Esophagus muscularis mucosa (tissue), 4 donors: ENCODE data around the gene ABCG2. TPM values are rescaled to one million over a fixed set of nuclear protein-coding genes. Genes with fewer than 3 reads are reported as not detected.
"Not testable (repeated sequence)": the region's sequence is repeated elsewhere in the genome, so short reads cannot be mapped to it uniquely, and the experiment has no call there.

Experiments used
- DNase-seq: peaks from one replicate; pipeline ENCODE4 v3.0.0-alpha.2; 2017; ENCODE audit errors: extremely low spot score
- H3K27ac ChIP-seq, 4 donors: fragments of 200-600 bp; sonication (generic); replicated peaks in 1 of 4; 1 replicate in 3 of 4; 2 replicates in 1 of 4; pipeline ENCODE4 v1.5.1; 2016 to 2019; ENCODE audit warnings: mild to moderate bottlenecking in 1 of 4
- H3K27me3 ChIP-seq, 4 donors: fragments of 200-600 bp; sonication (generic); one replicate each; pipeline versions ENCODE4 v1.5.1 to v1.6.0; 2016 to 2019
- H3K36me3 ChIP-seq, 4 donors: fragments of 200-600 bp; sonication (generic); one replicate each; pipeline ENCODE4 v1.5.1; 2016 to 2019
- H3K4me1 ChIP-seq, 4 donors: fragments of 200-600 bp; sonication (generic); one replicate each; pipeline ENCODE4 v1.5.1; 2016 to 2019
- H3K4me3 ChIP-seq, 4 donors: fragments of 200-600 bp; sonication (generic); 1 replicate in 2 of 4; 2 replicates in 2 of 4; pipeline ENCODE4 v1.5.1; 2016 to 2019; ENCODE audit warnings: mild to moderate bottlenecking in 4 of 4, moderate library complexity in 1 of 4
- H3K9me3 ChIP-seq, 4 donors: fragments of 200-600 bp; sonication (generic); 1 replicate in 3 of 4; 2 replicates in 1 of 4; pipeline ENCODE4 v1.5.1; 2016 to 2019
- EP300 ChIP-seq: sonication (generic); formaldehyde crosslinking; IDR thresholded peaks from one replicate; pipeline ENCODE4 v1.6.1; 2017; ENCODE audit warnings: antibody characterized with exemption
- POLR2A ChIP-seq: fragments of 450-650 bp; IDR thresholded peaks from one replicate; pipeline ENCODE4 v1.6.1; 2017; ENCODE audit warnings: antibody characterized with exemption, moderate library complexity, mild to moderate bottlenecking, low read depth
- POLR2AphosphoS5 ChIP-seq, 2 donors: sonication (generic); formaldehyde crosslinking; IDR thresholded peaks; one replicate each; pipeline ENCODE4 v1.6.1; 2017; ENCODE audit warnings: antibody characterized with exemption in 2 of 2
- WGBS: methylation state at CpG from one replicate; pipeline ENCODE4 v1.1.5; 2018; 5-methylcytosine and 5-hydroxymethylcytosine counted together
- intact Hi-C: fragments of 100-400 bp; cut with DNase I; formaldehyde crosslinking; loops from one replicate; pipeline ENCODE4 v1.15.1; 2023
- total RNA-seq, 4 donors: library from RNA; depleted of rRNA; stranded (reverse); fragments of >200 nt; gene quantifications; one replicate each; pipeline versions ENCODE4 v1.1.0 to v1.2.1, GENCODE V29; 2016
- TF ChIP-seq, protein P1 (sequence below), 3 experiments: fragments of 200-600 bp in 2 of 3; fragments of 450-650 bp in 1 of 3; sonication (generic) in 2 of 3; IDR thresholded peaks; one replicate each; pipeline ENCODE4 v1.5.1; 2017 to 2019; ENCODE audit warnings: antibody characterized with exemption in 3 of 3, mild to moderate bottlenecking in 2 of 3, moderate library complexity in 1 of 3

ABCG2 gene
- total RNA-seq, 4 donors from 2014 or later = 0.83 to 5.2 (median 2.7) TPM

DNA sequence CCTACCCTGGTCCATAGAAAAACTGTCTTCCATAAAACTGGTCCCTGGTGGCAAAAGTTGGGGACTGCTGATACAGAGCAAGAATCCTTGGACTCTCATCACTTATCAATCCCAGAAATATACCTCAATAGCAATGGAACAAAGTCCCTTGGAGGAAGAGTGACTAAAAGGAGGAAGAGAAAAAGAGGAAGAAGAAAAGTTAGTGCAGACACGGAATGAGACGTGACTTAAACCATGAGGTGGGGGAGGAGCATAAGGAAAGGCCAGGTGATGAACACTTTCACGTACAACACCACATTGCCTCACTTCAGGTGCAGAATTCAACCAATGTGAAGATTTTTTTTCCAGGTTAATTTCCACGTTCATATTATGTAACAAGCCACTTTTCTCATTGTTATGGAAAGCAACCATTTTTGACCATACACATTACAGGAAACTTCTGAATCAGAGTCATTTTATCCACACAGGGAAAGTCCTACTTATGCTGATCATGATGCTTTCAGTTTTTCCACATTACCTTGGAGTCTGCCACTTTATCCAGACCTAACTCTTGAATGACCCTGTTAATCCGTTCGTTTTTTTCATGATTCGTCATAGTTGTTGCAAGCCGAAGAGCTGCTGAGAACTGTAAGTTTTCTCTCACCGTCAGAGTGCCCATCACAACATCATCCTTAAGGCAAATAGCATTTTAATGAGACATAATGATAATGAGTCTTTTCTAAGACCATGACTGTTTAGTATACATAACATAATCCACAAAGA, 27.7 kb downstream of the ABCG2 start:
- H3K9me3 ChIP-seq = peaks cover 0 to 6% (median 0%) of the 10 kb centered on the region in 4 donors
- no peaks in the 10 kb centered on the region for H3K4me1 ChIP-seq
- TF ChIP-seq EP300 = no peak
- no peak for TF ChIP-seq POLR2A
- TF ChIP-seq, protein P1, sequence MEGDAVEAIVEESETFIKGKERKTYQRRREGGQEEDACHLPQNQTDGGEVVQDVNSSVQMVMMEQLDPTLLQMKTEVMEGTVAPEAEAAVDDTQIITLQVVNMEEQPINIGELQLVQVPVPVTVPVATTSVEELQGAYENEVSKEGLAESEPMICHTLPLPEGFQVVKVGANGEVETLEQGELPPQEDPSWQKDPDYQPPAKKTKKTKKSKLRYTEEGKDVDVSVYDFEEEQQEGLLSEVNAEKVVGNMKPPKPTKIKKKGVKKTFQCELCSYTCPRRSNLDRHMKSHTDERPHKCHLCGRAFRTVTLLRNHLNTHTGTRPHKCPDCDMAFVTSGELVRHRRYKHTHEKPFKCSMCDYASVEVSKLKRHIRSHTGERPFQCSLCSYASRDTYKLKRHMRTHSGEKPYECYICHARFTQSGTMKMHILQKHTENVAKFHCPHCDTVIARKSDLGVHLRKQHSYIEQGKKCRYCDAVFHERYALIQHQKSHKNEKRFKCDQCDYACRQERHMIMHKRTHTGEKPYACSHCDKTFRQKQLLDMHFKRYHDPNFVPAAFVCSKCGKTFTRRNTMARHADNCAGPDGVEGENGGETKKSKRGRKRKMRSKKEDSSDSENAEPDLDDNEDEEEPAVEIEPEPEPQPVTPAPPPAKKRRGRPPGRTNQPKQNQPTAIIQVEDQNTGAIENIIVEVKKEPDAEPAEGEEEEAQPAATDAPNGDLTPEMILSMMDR (IDR thresholded peaks at IDR 0.05) = no peak
- no peak for TF ChIP-seq POLR2AphosphoS5 (IDR thresholded peaks at IDR 0.05)
- H3K36me3 ChIP-seq = no peaks in the 10 kb centered on the region
- intact Hi-C loops = no loop called here
- 80% methylated on average over 9 of the region's 9 CpGs for WGBS
- H3K27ac ChIP-seq = no peak overlapping the region
- no peak overlapping the region for H3K4me3 ChIP-seq
- DNase-seq = no peak
- H3K27me3 ChIP-seq = no peaks in the 10 kb centered on the region

DNA sequence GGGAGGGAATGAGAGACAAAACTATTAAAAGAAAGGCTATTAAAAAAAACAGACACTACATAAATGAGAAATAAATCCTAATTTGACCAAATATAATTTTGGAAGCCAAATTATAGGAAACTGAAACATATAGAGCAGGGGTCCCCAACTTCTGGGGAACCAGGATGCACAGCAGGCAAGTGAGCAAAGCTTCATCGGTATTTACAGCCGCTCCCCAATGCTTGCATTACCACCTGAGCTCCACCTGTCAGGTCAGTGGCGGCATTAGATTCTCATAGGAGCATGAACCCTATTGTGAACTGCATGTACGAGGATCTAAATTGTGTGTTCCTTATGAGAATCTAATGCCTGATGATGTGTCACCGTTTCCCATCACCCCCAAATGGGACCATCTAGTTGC, 28.4 kb downstream of the ABCG2 start:
- Histone ChIP-seq H3K4me3 (no peak overlapping the region), H3K36me3 (no peaks in the 10 kb centered on the region), H3K4me1 (no peaks in the 10 kb centered on the region), H3K9me3 (peaks cover 0 to 6% (median 0%) of the 10 kb centered on the region in 4 donors), H3K27me3 (no peaks in the 10 kb centered on the region), H3K27ac (no peak overlapping the region)
- intact Hi-C loops = no loop called here
- WGBS = 95% methylated on average over 5 of the region's 5 CpGs
- DNase-seq = no peak
- TF ChIP-seq EP300 = no peak
- TF ChIP-seq POLR2AphosphoS5 (IDR thresholded peaks at IDR 0.05) = no peak
- TF ChIP-seq, protein P1 (IDR thresholded peaks at IDR 0.05) = no peak
- no peak for TF ChIP-seq POLR2A

DNA sequence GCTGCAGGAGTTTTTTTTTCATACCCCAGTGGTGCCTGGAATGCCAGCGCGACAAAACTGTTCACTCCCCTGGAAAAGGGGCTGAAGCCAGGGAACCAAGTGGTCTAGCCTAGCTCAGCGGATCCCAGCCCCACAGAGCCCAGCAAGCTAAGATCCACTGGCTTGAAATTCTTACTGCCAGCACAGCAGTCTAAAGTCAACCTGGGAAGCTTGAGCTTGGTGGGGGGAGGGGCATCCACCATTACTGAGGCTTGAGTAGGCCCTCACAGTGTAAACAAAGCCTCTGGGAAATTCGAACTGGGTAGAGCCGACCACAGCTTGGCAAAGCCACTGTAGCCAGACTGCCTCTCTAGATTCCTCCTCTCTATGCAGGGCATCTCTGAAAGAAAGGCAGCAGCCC, 36.2 kb downstream of the ABCG2 start:
- WGBS = 94% methylated on average over 5 of the region's 5 CpGs
- H3K27me3 ChIP-seq, intact Hi-C loops, H3K36me3 ChIP-seq, H3K27ac ChIP-seq, H3K4me3 ChIP-seq, DNase-seq, H3K4me1 ChIP-seq: not testable (repeated sequence)
- H3K9me3 ChIP-seq = peaks cover 0 to 18% (median 17%) of the 10 kb centered on the region in 4 donors

DNA sequence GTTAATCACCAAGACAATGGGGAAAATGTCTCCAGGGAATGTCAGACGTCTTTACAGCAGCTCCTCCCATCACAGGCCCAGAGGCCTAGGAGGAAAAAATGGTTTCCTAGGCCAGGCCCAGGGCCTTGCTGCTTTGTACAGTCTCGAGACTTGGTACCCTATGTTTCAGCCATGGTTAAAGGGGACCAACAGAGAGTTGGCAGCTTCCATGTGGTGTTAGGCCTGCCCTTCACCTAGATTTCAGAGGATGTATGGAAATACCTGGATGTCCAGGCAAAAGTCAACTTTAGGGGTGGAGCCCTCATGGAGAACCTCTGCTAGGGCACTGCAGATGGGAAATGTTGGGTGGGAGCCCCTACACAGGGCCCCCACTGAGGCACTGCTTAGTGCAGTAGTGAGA, 38.5 kb downstream of the ABCG2 start:
- intact Hi-C loops = no loop called here
- no peaks in the 10 kb centered on the region for H3K27me3 ChIP-seq
- TF ChIP-seq EP300 (no peak), POLR2A (no peak), POLR2AphosphoS5 (IDR thresholded peaks at IDR 0.05) (no peak)
- TF ChIP-seq, protein P1 (IDR thresholded peaks at IDR 0.05) = no peak
- no peak overlapping the region for H3K27ac ChIP-seq
- H3K36me3 ChIP-seq = peaks cover 0 to 9% (median 0%) of the 10 kb centered on the region in 4 donors
- no peaks in the 10 kb centered on the region for H3K4me1 ChIP-seq
- no peak for DNase-seq
- H3K9me3 ChIP-seq = peaks cover 0 to 17% (median 16%) of the 10 kb centered on the region in 4 donors
- no peak overlapping the region for H3K4me3 ChIP-seq
- 60% methylated on average over 2 of the region's 2 CpGs for WGBS

DNA sequence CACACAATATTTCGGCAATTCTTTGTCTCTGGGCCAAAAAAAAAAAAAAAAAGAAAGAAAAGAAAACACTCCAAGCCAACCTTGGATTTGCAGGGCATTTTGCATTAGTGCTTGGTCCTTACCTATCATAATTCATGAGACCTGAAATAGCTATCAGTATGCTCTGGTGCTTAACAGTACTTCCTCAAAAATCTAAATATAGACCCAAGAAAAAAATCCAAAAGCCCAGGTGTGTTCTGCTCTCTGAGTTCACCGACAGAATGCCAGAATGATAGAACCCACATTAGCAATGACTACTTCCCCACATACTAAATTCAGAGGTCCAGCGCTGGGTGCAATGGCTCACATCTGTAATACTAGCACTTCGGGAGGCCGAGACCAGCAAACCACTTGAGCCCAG, 42.9 kb downstream of the ABCG2 start:
- intact Hi-C loops = no loop called here
- no peak overlapping the region for H3K27ac ChIP-seq
- H3K4me3 ChIP-seq = no peak overlapping the region
- WGBS = 90% methylated on average over 3 of the region's 5 CpGs
- DNase-seq = no peak
- H3K9me3 ChIP-seq = peaks cover 0 to 17% (median 15%) of the 10 kb centered on the region in 4 donors
- H3K27me3 ChIP-seq = no peaks in the 10 kb centered on the region
- TF ChIP-seq POLR2AphosphoS5 (IDR thresholded peaks at IDR 0.05) = no peak
- no peak for TF ChIP-seq EP300
- TF ChIP-seq, protein P1 (IDR thresholded peaks at IDR 0.05) = no peak
- H3K4me1 ChIP-seq = no peaks in the 10 kb centered on the region
- H3K36me3 ChIP-seq = peaks cover 0 to 9% (median 0%) of the 10 kb centered on the region in 4 donors
